ENCODE data around the gene VPS13D.
"Not testable (repeated sequence)": the region's sequence is repeated elsewhere in the genome, so short reads cannot be mapped to it uniquely, and the experiment has no call there.

Gene VPS13D

DNA sequence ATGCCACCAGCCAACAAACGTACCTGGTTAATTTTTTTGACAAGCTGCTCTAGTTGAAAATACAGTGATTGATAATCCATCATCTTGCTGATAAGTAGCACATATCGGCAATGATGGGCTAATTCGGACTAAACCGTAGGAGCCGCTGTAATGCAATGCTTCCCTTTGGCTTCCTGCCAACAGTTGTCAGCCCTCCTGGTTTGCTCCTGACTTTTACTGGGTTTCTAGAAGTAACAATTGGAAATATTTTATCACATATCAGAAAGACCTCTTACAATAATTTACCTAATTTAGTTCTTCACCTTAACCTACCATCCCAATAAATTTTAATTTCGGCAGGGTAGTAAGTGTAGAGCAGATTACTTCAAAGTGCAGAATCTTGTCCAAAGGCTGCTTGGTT is 239.7 kb downstream of the VPS13D start:
- H3K79me1 ChIP-seq (replicated peaks; ENCODE audit: low read length, poor library complexity, severe bottlenecking): no peaks in the 10 kb centered on the region
- no peak overlapping the region for H3K4me2 ChIP-seq (ENCODE audit: low read length, poor library complexity, severe bottlenecking)

DNA sequence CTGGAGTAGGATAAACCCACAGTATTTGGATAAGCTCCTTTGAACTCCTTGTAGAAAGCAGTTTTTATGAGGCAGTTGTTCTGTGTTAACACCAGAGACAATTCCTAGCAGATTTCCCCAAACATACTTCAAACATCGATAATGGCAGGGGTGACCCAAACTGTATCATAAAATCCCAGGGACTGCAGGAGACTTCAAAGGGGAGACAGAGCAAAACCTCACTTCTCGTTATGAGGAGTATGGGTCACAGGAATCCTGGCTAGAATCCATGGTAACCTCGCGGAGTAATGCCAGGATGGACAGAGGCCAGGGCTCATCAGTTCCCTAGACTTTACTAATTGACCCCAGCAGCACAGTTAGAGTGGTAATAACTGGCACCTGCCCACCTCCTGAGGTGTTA is 240.2 kb downstream of the VPS13D start:
- H2AFZ ChIP-seq (ENCODE audit: low read depth, low read length): no peak overlapping the region
- WGBS: 94% methylated on average over 4 of the region's 4 CpGs
- H3K23ac ChIP-seq (ENCODE audit: low read length in 2 of 2): no peak overlapping the region

More for the DNA sequence above, 239.7 kb downstream of the VPS13D start:
- Histone ChIP-seq H2AK5ac (ENCODE audit: low read length, severe bottlenecking) (no peak overlapping the region), H4K8ac (ENCODE audit: low read length) (no peak overlapping the region), H3K18ac (ENCODE audit: low read depth in 1 of 2, low read length in 2 of 2) (no peak overlapping the region), H3K14ac (ENCODE audit: low read length in 2 of 2) (no peak overlapping the region), H3K36me3 (ENCODE audit: control insufficient read depth in 1 of 2, insufficient read depth in 2 of 2, low read depth in 1 of 2, low read length in 2 of 2) (peaks cover 0 to 3% of the 10 kb centered on the region in 2 experiments), H2BK15ac (ENCODE audit: low read depth, poor library complexity, severe bottlenecking) (no peak overlapping the region), H3K9ac (ENCODE audit: low read length) (no peak overlapping the region), H2BK120ac (ENCODE audit: low read depth, low read length) (no peak overlapping the region), H3K4ac (ENCODE audit: low read depth in 1 of 2, low read length in 2 of 2) (no peak overlapping the region), H4K91ac (ENCODE audit: low read length) (no peak overlapping the region), H2AFZ (ENCODE audit: low read depth, low read length) (no peak overlapping the region), H3K4me1 (ENCODE audit: control insufficient read depth, insufficient read depth, low read depth, low read length) (peaks cover 4% of the 10 kb centered on the region), H3K9me3 (ENCODE audit: control insufficient read depth, low read length) (no peaks in the 10 kb centered on the region), H3K4me3 (ENCODE audit: insufficient read depth in 1 of 2, low read depth in 1 of 2, low read length in 2 of 2) (no peak overlapping the region), H3K23ac (ENCODE audit: low read length in 2 of 2) (no peak overlapping the region), H2BK12ac (ENCODE audit: low read length in 2 of 2) (no peak overlapping the region), H3K27me3 (ENCODE audit: control insufficient read depth in 1 of 2, insufficient read depth in 1 of 2, low read length in 2 of 2) (peaks cover 0 to 5% of the 10 kb centered on the region in 2 experiments), H2BK5ac (ENCODE audit: low read depth, low read length, poor library complexity, severe bottlenecking) (no peak overlapping the region), H3K27ac (ENCODE audit: low read length, poor library complexity, severe bottlenecking) (no peak overlapping the region)
- no peak for DNase-seq
- WGBS: 96% methylated on average over 5 of the region's 6 CpGs

DNA sequence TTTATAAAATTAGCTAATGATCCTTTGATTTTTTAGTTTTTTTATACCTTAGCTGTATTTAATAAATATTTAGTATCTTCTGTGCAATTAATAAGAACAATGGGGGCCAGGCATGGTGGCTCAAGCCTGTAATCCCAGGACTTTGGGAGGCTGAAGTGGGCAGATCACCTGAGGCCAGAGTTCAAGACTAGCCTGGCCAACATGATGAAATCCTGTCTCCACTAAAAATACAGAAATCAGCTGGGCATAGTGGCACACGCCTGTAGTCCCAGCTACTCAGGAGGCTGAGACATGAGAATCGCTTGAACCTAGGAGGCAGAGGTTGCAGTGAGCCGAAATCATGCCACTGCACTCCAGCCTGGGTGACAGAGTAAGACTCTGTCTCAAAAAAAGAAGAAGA is 241.1 kb downstream of the VPS13D start:
- H2BK120ac ChIP-seq (ENCODE audit: low read depth, low read length); H3K9me3 ChIP-seq (ENCODE audit: control insufficient read depth, low read length); H2BK12ac ChIP-seq (ENCODE audit: low read length in 2 of 2); DNase-seq; H3K23ac ChIP-seq (ENCODE audit: low read length in 2 of 2); H3K9ac ChIP-seq (ENCODE audit: low read length); H2BK15ac ChIP-seq (ENCODE audit: low read depth, poor library complexity, severe bottlenecking); H3K27ac ChIP-seq (ENCODE audit: low read length, poor library complexity, severe bottlenecking); H2AK5ac ChIP-seq (ENCODE audit: low read length, severe bottlenecking); H2BK5ac ChIP-seq (ENCODE audit: low read depth, low read length, poor library complexity, severe bottlenecking); H3K79me1 ChIP-seq (replicated peaks; ENCODE audit: low read length, poor library complexity, severe bottlenecking); H4K91ac ChIP-seq (ENCODE audit: low read length); H3K4ac ChIP-seq (ENCODE audit: low read depth in 1 of 2, low read length in 2 of 2); H2AFZ ChIP-seq (ENCODE audit: low read depth, low read length); H3K4me1 ChIP-seq (ENCODE audit: control insufficient read depth, insufficient read depth, low read depth, low read length); H4K8ac ChIP-seq (ENCODE audit: low read length); H3K18ac ChIP-seq (ENCODE audit: low read depth in 1 of 2, low read length in 2 of 2); H3K14ac ChIP-seq (ENCODE audit: low read length in 2 of 2); H3K4me3 ChIP-seq (ENCODE audit: insufficient read depth in 1 of 2, low read depth in 1 of 2, low read length in 2 of 2); H3K27me3 ChIP-seq (ENCODE audit: control insufficient read depth in 1 of 2, insufficient read depth in 1 of 2, low read length in 2 of 2); H3K36me3 ChIP-seq (ENCODE audit: control insufficient read depth in 1 of 2, insufficient read depth in 2 of 2, low read depth in 1 of 2, low read length in 2 of 2); H3K4me2 ChIP-seq (ENCODE audit: low read length, poor library complexity, severe bottlenecking): not testable (repeated sequence)
- WGBS: 92% methylated on average over 2 of the region's 3 CpGs

More for the DNA sequence above, 240.2 kb downstream of the VPS13D start:
- H3K4me3 ChIP-seq (ENCODE audit: insufficient read depth in 1 of 2, low read depth in 1 of 2, low read length in 2 of 2): no peak overlapping the region
- no peak overlapping the region for H2BK120ac ChIP-seq (ENCODE audit: low read depth, low read length)
- peaks cover 0 to 5% of the 10 kb centered on the region in 2 experiments for H3K27me3 ChIP-seq (ENCODE audit: control insufficient read depth in 1 of 2, insufficient read depth in 1 of 2, low read length in 2 of 2)
- no peak overlapping the region for H3K27ac ChIP-seq (ENCODE audit: low read length, poor library complexity, severe bottlenecking)
- H3K14ac ChIP-seq (ENCODE audit: low read length in 2 of 2): no peak overlapping the region
- no peak overlapping the region for H3K18ac ChIP-seq (ENCODE audit: low read depth in 1 of 2, low read length in 2 of 2)
- H3K36me3 ChIP-seq (ENCODE audit: control insufficient read depth in 1 of 2, insufficient read depth in 2 of 2, low read depth in 1 of 2, low read length in 2 of 2): peaks cover 1 to 3% of the 10 kb centered on the region in 2 experiments
- no peaks in the 10 kb centered on the region for H3K9me3 ChIP-seq (ENCODE audit: control insufficient read depth, low read length)
- no peak overlapping the region for H2BK5ac ChIP-seq (ENCODE audit: low read depth, low read length, poor library complexity, severe bottlenecking)
- no peak overlapping the region for H2BK15ac ChIP-seq (ENCODE audit: low read depth, poor library complexity, severe bottlenecking)
- H2BK12ac ChIP-seq (ENCODE audit: low read length in 2 of 2): no peak overlapping the region
- no peak overlapping the region for H2AK5ac ChIP-seq (ENCODE audit: low read length, severe bottlenecking)
- H3K9ac ChIP-seq (ENCODE audit: low read length): no peak overlapping the region
- H3K79me1 ChIP-seq (replicated peaks; ENCODE audit: low read length, poor library complexity, severe bottlenecking): no peaks in the 10 kb centered on the region
- H4K8ac ChIP-seq (ENCODE audit: low read length): no peak overlapping the region
- no peak overlapping the region for H4K91ac ChIP-seq (ENCODE audit: low read length)
- H3K4ac ChIP-seq (ENCODE audit: low read depth in 1 of 2, low read length in 2 of 2): no peak overlapping the region
- no peaks in the 10 kb centered on the region for H3K4me1 ChIP-seq (ENCODE audit: control insufficient read depth, insufficient read depth, low read depth, low read length)
- no peak for DNase-seq
- H3K4me2 ChIP-seq (ENCODE audit: low read length, poor library complexity, severe bottlenecking): no peak overlapping the region

DNA sequence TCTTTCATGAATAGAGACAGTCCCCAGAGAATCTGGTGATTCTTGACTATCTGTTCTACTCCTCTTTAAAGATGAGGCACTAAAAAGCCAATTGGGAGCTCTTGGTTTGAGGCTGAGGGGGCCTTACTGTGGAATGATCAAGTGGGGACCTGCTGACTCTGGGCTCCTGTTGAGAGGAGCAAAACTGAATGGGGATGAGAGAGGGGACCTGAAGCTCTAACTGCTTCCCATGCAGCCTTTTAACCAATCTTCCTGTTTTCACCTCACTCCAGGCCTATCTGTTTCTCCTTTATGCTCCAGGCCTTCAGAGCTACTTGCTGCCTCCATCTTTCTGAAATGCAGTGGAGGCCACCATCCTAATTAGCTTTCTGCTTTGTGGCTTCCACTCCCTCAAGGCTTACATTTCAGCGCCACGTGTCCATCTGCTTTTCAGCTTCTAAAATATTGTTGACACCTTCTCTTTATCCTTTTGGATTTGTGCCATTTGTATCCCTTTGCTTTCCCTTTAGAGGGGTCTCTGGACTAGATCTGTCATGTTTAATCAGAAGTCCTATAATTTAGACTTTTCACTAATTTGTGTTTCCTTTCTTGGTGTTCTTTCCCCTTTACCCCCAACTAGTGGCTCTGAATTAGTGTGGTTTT is 242.4 kb downstream of the VPS13D start:
- 94% methylated on average over 2 of the region's 2 CpGs for WGBS
- H3K4me3 ChIP-seq (ENCODE audit: insufficient read depth in 1 of 2, low read depth in 1 of 2, low read length in 2 of 2): no peak overlapping the region
- no peak overlapping the region for H2BK120ac ChIP-seq (ENCODE audit: low read depth, low read length)
- DNase-seq: no peak
- H3K9me3 ChIP-seq (ENCODE audit: control insufficient read depth, low read length): no peaks in the 10 kb centered on the region
- H3K27me3 ChIP-seq (ENCODE audit: control insufficient read depth in 1 of 2, insufficient read depth in 1 of 2, low read length in 2 of 2): peaks cover 0 to 8% of the 10 kb centered on the region in 2 experiments
- no peak overlapping the region for H3K4me2 ChIP-seq (ENCODE audit: low read length, poor library complexity, severe bottlenecking)
- H3K9ac ChIP-seq (ENCODE audit: low read length): no peak overlapping the region
- no peaks in the 10 kb centered on the region for H3K79me1 ChIP-seq (replicated peaks; ENCODE audit: low read length, poor library complexity, severe bottlenecking)
- H3K27ac ChIP-seq (ENCODE audit: low read length, poor library complexity, severe bottlenecking): no peak overlapping the region
- H3K23ac ChIP-seq (ENCODE audit: low read length in 2 of 2): no peak overlapping the region
- no peak overlapping the region for H4K91ac ChIP-seq (ENCODE audit: low read length)
- H3K4ac ChIP-seq (ENCODE audit: low read depth in 1 of 2, low read length in 2 of 2): no peak overlapping the region
- H2AFZ ChIP-seq (ENCODE audit: low read depth, low read length): no peak overlapping the region
- no peak overlapping the region for H2BK15ac ChIP-seq (ENCODE audit: low read depth, poor library complexity, severe bottlenecking)
- H3K14ac ChIP-seq (ENCODE audit: low read length in 2 of 2): no peak overlapping the region
- H3K4me1 ChIP-seq (ENCODE audit: control insufficient read depth, insufficient read depth, low read depth, low read length): no peaks in the 10 kb centered on the region
- no peak overlapping the region for H4K8ac ChIP-seq (ENCODE audit: low read length)
- H2AK5ac ChIP-seq (ENCODE audit: low read length, severe bottlenecking): no peak overlapping the region
- H3K36me3 ChIP-seq (ENCODE audit: control insufficient read depth in 1 of 2, insufficient read depth in 2 of 2, low read depth in 1 of 2, low read length in 2 of 2): peaks cover 0 to 4% of the 10 kb centered on the region in 2 experiments
- H2BK12ac ChIP-seq (ENCODE audit: low read length in 2 of 2): no peak overlapping the region
- no peak overlapping the region for H2BK5ac ChIP-seq (ENCODE audit: low read depth, low read length, poor library complexity, severe bottlenecking)
- H3K18ac ChIP-seq (ENCODE audit: low read depth in 1 of 2, low read length in 2 of 2): no peak overlapping the region

All from mesenchymal stem cell (in vitro differentiated cells and primary cell).